GM12874 (cell line): ENCODE data around the gene CUBN.

Source experiments
- TF ChIP-seq, protein P1 (sequence below): IDR thresholded peaks from 2 replicates; pipeline ENCODE4 v1.5.1; 2011; ENCODE audit warnings: low read depth, mild to moderate bottlenecking, control low read depth, low read length, moderate library complexity; ENCODE audit not compliant: insufficient read depth

CUBN gene

DNA sequence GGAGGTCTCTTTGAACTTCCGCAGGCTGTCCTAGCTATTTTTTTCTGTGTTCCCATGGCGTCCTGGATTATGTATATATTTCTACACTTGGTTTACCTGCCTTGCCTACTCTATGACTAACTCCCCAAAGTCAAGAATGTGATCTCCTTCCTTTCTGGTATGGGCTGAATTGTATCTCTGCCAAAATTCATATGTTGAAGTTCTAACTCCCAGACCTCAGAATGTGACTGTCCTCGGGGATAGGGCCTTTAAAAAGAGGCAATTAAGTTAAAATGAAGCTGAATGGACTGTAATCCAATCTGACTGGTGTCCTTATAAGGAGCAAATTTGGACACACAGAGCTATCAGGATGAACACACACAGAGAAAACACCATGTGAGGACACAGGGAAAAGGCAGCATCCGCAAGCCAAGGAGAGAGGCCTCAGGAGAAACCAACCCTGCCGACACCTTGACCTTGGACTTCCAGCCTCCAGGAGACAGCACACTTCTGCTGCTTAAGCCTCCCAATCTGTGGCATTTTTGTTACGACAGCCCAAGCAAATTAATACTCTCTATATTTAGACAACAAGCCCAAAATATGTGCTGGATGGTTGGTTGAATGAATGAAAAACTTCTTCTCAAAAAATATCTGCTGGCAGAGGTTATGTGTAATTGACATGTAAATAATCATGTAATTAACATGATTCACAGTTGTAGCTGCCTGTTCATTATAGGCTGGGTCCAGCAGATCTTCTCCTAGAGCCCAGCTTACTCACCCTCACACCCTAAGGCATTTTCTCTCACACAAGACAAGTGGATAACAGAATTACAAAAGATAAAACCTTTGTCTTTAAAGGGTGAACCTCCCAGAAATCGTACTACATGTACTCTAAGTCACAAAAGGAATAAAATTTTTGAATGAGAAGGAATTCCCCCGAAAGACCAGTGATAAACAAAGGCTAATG, 123.7 kb downstream of the CUBN start:
- TF ChIP-seq, protein P1, sequence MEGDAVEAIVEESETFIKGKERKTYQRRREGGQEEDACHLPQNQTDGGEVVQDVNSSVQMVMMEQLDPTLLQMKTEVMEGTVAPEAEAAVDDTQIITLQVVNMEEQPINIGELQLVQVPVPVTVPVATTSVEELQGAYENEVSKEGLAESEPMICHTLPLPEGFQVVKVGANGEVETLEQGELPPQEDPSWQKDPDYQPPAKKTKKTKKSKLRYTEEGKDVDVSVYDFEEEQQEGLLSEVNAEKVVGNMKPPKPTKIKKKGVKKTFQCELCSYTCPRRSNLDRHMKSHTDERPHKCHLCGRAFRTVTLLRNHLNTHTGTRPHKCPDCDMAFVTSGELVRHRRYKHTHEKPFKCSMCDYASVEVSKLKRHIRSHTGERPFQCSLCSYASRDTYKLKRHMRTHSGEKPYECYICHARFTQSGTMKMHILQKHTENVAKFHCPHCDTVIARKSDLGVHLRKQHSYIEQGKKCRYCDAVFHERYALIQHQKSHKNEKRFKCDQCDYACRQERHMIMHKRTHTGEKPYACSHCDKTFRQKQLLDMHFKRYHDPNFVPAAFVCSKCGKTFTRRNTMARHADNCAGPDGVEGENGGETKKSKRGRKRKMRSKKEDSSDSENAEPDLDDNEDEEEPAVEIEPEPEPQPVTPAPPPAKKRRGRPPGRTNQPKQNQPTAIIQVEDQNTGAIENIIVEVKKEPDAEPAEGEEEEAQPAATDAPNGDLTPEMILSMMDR: no peak

DNA sequence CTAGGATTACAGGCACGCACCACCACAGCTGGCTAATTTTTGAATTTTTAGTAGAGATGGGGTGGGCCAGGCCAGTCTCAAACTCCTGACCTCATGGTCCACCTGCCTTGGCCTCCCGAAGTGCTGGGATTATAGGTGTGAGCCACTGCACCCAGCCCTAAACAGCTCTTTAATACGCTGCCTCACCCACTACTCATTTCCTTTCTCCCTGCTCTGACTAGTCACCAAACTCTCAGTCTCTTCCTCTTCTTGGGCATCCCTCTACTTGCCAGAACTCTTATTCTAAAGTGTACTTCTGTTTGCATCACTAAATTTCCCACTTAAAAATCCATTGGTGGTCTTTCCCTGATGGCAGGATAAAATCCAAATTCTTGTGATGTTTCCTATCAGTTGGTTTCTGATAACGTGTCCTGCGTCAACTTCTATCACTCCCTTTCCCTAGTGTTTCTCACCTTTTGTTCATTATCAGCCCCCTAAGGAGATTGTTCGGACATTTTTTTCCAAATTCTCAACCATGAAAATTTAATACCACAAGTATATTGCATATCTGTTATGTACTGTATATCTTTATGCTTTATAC, 124.7 kb downstream of the CUBN start:
- TF ChIP-seq, protein P1: no peak

DNA sequence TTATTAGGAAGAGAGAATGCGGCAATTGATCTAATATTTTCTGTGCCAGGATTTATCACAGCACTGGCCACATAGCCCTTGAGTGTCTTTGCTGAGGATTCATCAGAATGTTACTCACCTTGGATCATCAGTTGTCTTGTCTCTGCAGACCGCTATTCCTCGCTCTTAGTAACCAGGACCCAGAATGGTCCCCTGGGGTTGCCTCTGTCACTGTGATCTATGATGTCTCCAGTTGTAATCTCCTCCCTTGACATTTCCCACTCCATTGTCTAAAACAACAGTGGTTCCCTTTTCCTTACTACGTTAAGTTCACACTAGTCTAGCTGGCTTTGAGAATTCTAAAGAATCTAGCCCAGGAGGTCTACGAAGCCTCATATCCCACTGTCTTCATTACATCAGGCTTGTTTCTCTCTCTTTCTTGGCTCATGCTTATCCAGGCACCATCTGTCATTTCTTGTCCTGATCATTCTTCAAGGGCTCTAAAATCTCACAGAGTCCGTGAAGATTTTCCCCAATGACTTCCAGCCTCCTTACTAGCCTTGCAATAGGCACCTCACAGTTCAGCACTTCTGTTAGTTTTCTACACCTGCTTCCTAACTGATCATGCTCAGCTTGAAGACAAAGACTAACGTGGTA, 125.8 kb downstream of the CUBN start:
- TF ChIP-seq, protein P1: no peak

DNA sequence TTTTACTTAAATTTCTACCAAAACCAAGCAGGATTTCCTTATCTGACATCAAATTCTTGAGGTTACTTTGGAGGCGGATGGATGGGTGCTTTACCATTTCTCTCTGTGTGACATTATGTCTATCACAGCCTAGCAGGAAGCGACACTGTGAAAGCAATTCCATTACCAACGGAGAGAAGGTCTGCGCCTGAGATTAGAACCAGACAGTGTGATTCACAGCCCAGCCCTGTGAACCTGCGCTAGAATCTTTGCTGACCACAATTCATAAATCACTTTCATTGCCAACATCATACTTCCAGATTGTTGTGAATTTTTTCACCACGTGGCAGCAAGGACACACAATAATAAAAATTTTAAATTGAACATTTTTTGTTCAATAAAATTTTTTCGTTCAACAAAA, 126.5 kb downstream of the CUBN start:
- TF ChIP-seq, protein P1: no peak

DNA sequence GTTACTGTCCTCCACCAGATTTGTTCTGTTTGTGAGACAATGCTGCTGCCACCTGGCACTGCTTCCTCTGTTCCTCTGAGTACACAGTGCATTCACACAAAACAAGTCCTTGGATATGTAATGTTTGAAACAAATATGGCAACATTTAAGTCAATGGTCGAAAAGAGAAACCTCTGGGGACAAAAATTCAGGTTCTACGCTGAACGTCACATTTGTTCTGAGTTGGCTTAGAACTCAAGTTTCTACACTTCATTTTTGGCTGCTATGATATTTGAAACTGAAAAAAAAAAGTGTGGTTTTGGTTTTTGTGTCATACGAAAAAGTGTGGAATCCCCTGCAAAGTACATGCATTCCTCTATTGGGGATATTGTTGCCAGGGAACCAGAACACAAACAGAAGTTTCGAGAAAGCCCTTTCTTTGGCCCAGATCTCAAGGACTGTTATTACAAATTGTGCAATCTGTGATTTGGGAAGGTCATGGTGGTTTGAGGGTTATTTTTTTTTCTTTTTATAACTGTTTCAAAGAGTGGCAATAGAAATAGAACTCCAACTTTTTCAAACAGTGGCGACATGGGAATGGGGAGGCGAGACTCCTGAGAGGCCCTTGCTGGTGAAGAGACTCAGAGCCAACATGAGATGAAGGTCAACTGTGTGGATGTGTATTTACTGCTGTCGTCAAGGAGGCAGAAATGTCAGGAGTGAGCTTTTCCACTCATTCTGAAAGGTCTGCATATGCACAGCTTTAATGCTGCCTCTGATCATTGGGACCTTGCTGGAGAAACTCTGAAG, 127.5 kb downstream of the CUBN start:
- TF ChIP-seq, protein P1: no peak

DNA sequence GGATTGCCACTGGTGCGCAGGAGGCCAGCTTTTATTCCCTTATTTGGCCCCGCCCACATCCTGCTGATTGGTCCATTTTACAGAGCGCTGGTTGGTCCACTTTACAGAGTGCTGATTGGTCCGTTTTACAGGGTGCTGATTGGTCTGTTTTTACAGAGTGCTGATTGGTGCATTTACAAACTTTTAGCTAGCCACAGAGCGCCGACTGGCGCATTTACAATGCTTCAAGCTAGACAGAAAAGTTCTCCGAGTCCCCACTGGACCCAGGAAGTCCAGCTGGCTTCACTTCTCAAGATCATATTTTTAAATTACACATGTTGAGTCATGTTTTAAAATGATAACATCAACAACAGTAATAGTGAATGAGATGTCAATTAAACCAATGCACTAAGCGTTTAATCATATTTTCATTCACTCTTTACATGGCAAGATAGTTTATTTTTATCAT, 128.3 kb downstream of the CUBN start:
- TF ChIP-seq, protein P1: no peak
